Progenitor cell of endocrine pancreas (in vitro differentiated cells): ENCODE data around the gene FSTL4. TPM values are rescaled to one million over a fixed set of nuclear protein-coding genes. Genes with fewer than 3 reads are reported as not detected.

Source experiments
- DNase-seq: peaks from one replicate; pipeline ENCODE4 v3.0.0; 2021; ENCODE audit warnings: low spot score; ENCODE audit not compliant: unreplicated experiment
- H3K27ac Mint-ChIP-seq: 2 replicates; pipeline ENCODE4 v1.8.0; 2021; ENCODE audit warnings: mild to moderate bottlenecking, moderate library complexity, mixed read lengths
- H3K27me3 Mint-ChIP-seq: 2 replicates; pipeline ENCODE4 v1.8.0; 2021; ENCODE audit warnings: mixed read lengths
- H3K36me3 Mint-ChIP-seq: 2 replicates; pipeline ENCODE4 v1.8.0; 2022; ENCODE audit warnings: mixed read lengths; ENCODE audit not compliant: insufficient read depth
- H3K4me1 Mint-ChIP-seq: 2 replicates; pipeline ENCODE4 v1.8.0; 2021; ENCODE audit warnings: low read depth, mixed read lengths
- H3K4me3 Mint-ChIP-seq: 2 replicates; pipeline ENCODE4 v1.8.0; 2021; ENCODE audit warnings: low read depth, mild to moderate bottlenecking, moderate library complexity, mixed read lengths
- H3K9me3 Mint-ChIP-seq: 2 replicates; pipeline ENCODE4 v1.8.0; 2021; ENCODE audit warnings: low read depth, mixed read lengths
- CTCF ChIP-seq: fragments of 200-600 bp; sonication (generic); IDR thresholded peaks from one replicate; pipeline ENCODE4 v1.5.0; 2021; ENCODE audit warnings: antibody characterized with exemption, mild to moderate bottlenecking; ENCODE audit not compliant: unreplicated experiment
- total RNA-seq: library from RNA; stranded (reverse); gene quantifications from 2 replicates; pipeline ENCODE4 v1.2.1, GENCODE V29; 2021

Gene FSTL4
- total RNA-seq, 1 donor from 2014 or later = 2.4 TPM

DNA sequence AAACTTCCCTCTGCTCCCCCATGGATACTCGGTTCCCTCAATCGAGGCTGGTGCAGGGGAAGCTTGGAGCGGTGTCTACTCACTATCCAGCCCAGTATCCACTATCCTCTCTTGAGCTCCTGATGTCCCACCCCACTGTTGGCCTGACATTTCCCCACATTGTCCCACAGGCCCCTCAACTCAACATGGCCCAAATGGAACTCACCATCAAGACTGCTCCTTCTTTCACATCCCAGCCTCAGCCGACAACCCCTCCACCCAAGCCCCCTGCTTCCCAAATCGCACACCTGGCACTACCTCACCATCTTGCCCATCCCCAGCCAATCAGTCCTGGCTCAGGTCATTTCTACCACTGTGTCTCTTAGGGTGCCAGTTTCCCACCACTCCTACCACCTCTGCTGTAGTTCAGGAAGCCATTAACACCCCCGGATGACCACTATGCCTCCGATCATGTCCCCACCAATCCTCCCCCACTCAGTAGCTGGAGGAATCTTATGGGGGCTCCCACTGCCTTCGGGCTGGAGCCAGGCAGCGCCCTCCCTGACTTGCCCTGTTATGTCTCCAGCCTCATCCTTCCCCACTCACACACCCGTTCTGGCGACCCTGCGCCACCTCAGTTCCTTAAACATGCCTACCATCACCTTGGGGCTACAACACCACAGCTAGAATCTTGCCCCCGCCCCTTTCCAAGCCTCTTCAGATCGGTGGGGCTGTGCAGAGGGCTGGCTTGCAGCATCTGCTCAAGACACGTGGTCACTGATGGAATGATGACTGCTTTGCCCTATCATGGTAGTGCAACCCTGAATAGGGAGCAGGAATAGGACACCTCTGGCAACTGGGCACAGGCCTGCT lies 273.6 kb downstream of the FSTL4 start:
- DNase-seq = no peak
- no peak for TF ChIP-seq CTCF
- no peaks in the 10 kb centered on the region for H3K36me3 Mint-ChIP-seq
- H3K4me1 Mint-ChIP-seq = peaks cover 4% of the 10 kb centered on the region
- H3K9me3 Mint-ChIP-seq = no peaks in the 10 kb centered on the region
- no peak overlapping the region for H3K27ac Mint-ChIP-seq
- no peak overlapping the region for H3K4me3 Mint-ChIP-seq
- H3K27me3 Mint-ChIP-seq = peaks cover 6% of the 10 kb centered on the region

DNA sequence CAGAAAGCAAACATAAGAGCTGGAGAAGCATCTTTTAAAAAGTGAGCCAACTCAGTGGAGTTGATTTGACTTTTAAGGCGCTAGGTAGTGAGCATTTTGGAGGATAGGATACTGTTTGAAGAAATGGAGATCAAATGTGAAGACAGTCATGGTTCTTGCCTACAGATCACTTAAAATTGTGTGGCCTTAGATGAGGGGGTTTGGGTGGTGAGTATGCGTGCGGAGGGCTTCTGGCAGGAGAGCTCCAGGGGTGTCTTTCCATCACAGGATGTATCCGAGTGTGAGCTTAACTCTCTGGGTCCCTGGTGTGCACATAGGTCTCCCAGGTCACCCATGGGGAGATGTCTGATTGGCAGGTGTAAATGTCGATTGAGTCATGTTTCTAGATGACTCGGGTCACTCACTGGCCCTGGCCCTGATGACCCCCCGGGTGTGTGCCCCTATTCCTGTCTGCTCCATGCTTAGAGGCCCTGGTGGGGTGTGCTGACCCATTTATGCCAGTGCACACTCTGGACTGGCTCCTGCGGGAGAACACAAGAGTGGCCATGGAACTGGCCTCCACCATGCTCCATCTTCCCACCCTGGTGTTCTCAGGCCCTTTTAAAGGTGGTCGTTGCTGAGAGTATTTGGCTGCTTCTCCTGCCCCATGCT lies 274.4 kb downstream of the FSTL4 start:
- no peak overlapping the region for H3K4me3 Mint-ChIP-seq
- peaks cover 7% of the 10 kb centered on the region for H3K27me3 Mint-ChIP-seq
- no peak for DNase-seq
- TF ChIP-seq CTCF = no peak
- no peak overlapping the region for H3K27ac Mint-ChIP-seq
- no peaks in the 10 kb centered on the region for H3K36me3 Mint-ChIP-seq
- peaks cover 4% of the 10 kb centered on the region for H3K4me1 Mint-ChIP-seq
- no peaks in the 10 kb centered on the region for H3K9me3 Mint-ChIP-seq

- no peaks in the 10 kb centered on the region for H3K9me3 Mint-ChIP-seq
- H3K27me3 Mint-ChIP-seq = peaks cover 6% of the 10 kb centered on the region
- DNase-seq = no peak
- TF ChIP-seq CTCF = no peak
- H3K27ac Mint-ChIP-seq = no peak overlapping the region
- H3K4me3 Mint-ChIP-seq = no peak overlapping the region
- H3K36me3 Mint-ChIP-seq = no peaks in the 10 kb centered on the region
- H3K4me1 Mint-ChIP-seq = peaks cover 4% of the 10 kb centered on the region
Measured at GRCh38 chr5:133336969-133337410, 275.4 kb downstream of the FSTL4 start.

GRCh38 chr5:133336121-133336968 lies 276.0 kb downstream of the FSTL4 start:
- Mint-ChIP-seq H3K36me3 (no peaks in the 10 kb centered on the region), H3K27me3 (peaks cover 8% of the 10 kb centered on the region), H3K4me1 (peaks cover 4% of the 10 kb centered on the region), H3K9me3 (no peaks in the 10 kb centered on the region), H3K4me3 (no peak overlapping the region), H3K27ac (no peak overlapping the region)
- TF ChIP-seq CTCF = no peak
- DNase-seq = no peak
